Neural cell (in vitro differentiated cells): ENCODE measurements around the gene C1orf74. TPM values are rescaled to one million over a fixed set of nuclear protein-coding genes. Genes with fewer than 3 reads are reported as not detected.

Experiments used
- H2AFZ ChIP-seq: fragments of 200-600, 300-800 bp; sonication (generic), shearing (Covaris generic); 2 replicates; pipeline ENCODE4 v1.6.0; 2014; ENCODE audit warnings: low read depth, mild to moderate bottlenecking, antibody characterized with exemption, low read length, moderate library complexity
- H3F3A ChIP-seq: fragments of 200-600 bp; shearing (Covaris generic); 2 replicates; pipeline ENCODE4 v1.6.1; 2016; ENCODE audit warnings: mild to moderate bottlenecking, moderate library complexity, mixed read lengths, antibody characterized with exemption, low read length; ENCODE audit not compliant: insufficient read depth, poor library complexity, severe bottlenecking
- H3K27ac ChIP-seq: fragments of 200-600, 300-800 bp; sonication (generic), shearing (Covaris generic); 2 replicates; pipeline ENCODE4 v1.5.1; 2014; ENCODE audit warnings: mild to moderate bottlenecking, low read length, moderate library complexity
- H3K27me3 ChIP-seq: fragments of 300-800, 200-600 bp; sonication (generic), shearing (Covaris generic); 2 replicates; pipeline ENCODE4 v1.6.0; 2014; ENCODE audit warnings: mild to moderate bottlenecking, low read depth, low read length, moderate library complexity; ENCODE audit not compliant: insufficient read depth
- H3K36me3 ChIP-seq: fragments of 300-800, 200-600 bp; sonication (generic), shearing (Covaris generic); 2 replicates; pipeline ENCODE4 v1.5.1; 2014; ENCODE audit warnings: mild to moderate bottlenecking, antibody characterized with exemption, low read length, moderate library complexity; ENCODE audit not compliant: insufficient read depth
- H3K4me2 ChIP-seq: fragments of 300-800, 200-600 bp; sonication (generic), shearing (Covaris generic); 2 replicates; pipeline ENCODE4 v1.6.0; 2014; ENCODE audit warnings: mild to moderate bottlenecking, low read length
- H3K4me3 ChIP-seq: fragments of 300-800, 200-600 bp; sonication (generic), shearing (Covaris generic); 2 replicates; pipeline ENCODE4 v1.5.1; 2014; ENCODE audit warnings: mild to moderate bottlenecking, low read length, moderate library complexity
- H3K79me2 ChIP-seq: fragments of 200-600 bp; shearing (Covaris generic); replicated peaks from 2 replicates; pipeline ENCODE4 v1.6.0; 2014; ENCODE audit warnings: mild to moderate bottlenecking, low read length, moderate library complexity; ENCODE audit not compliant: insufficient read depth
- H3K9ac ChIP-seq: fragments of 300-800, 200-600 bp; sonication (generic), shearing (Covaris generic); 2 replicates; pipeline ENCODE4 v1.6.1; 2016; ENCODE audit warnings: mild to moderate bottlenecking, low read length, mixed read lengths
- H3K9me2 ChIP-seq: fragments of 200-600 bp; shearing (Covaris generic); 2 replicates; pipeline ENCODE4 v1.6.1; 2016; ENCODE audit warnings: mild to moderate bottlenecking, low read length, mixed read lengths; ENCODE audit not compliant: insufficient read depth
- H3K9me3 ChIP-seq: fragments of 200-600, 300-800 bp; sonication (generic), shearing (Covaris generic); 2 replicates; pipeline ENCODE4 v1.6.1; 2016; ENCODE audit warnings: mild to moderate bottlenecking, mixed run types, low read length, moderate library complexity, mixed read lengths
- H4K20me1 ChIP-seq: fragments of 200-600 bp; shearing (Covaris generic); 2 replicates; pipeline ENCODE4 v1.6.1; 2016; ENCODE audit warnings: mild to moderate bottlenecking, mixed run types; ENCODE audit not compliant: insufficient read depth
- EP300 ChIP-seq: fragments of 450-650 bp; conservative IDR thresholded peaks from 2 replicates; pipeline ENCODE4 v1.6.1; 2014; ENCODE audit warnings: antibody characterized with exemption, mild to moderate bottlenecking, moderate library complexity; ENCODE audit not compliant: poor library complexity, severe bottlenecking
- EZH2 ChIP-seq: fragments of 200-600, 300-800 bp; shearing (Covaris generic), sonication (generic); IDR thresholded peaks from 2 replicates; pipeline ENCODE4 v1.6.1; 2014; ENCODE audit warnings: antibody characterized with exemption, low read length, borderline replicate concordance, mild to moderate bottlenecking; ENCODE audit not compliant: insufficient read depth, poor library complexity, severe bottlenecking
- MXI1 ChIP-seq: fragments of 450-650 bp; conservative IDR thresholded peaks from 2 replicates; pipeline ENCODE4 v1.6.1; 2014; ENCODE audit warnings: antibody characterized with exemption, mild to moderate bottlenecking; ENCODE audit not compliant: poor library complexity, severe bottlenecking
- POLR2AphosphoS5 ChIP-seq: IDR thresholded peaks from 2 replicates; pipeline ENCODE4 v1.6.1; 2012
- RAD21 ChIP-seq: fragments of 450-650 bp; conservative IDR thresholded peaks from 2 replicates; pipeline ENCODE4 v1.6.1; 2014; ENCODE audit warnings: antibody characterized with exemption, mild to moderate bottlenecking, moderate library complexity
- SMC3 ChIP-seq: fragments of 450-650 bp; conservative IDR thresholded peaks from 2 replicates; pipeline ENCODE4 v1.6.1; 2014; ENCODE audit warnings: antibody characterized with exemption, mild to moderate bottlenecking, moderate library complexity; ENCODE audit not compliant: poor library complexity
- TAF1 ChIP-seq: IDR thresholded peaks from 2 replicates; pipeline ENCODE4 v1.6.1; 2012; ENCODE audit warnings: low read depth
- polyA plus RNA-seq: library from polyadenylated mRNA; depleted of rRNA; stranded (reverse); fragments of >200 nt; gene quantifications from 2 replicates; pipeline ENCODE4 v1.2.3, GENCODE V29; 2014
- TF ChIP-seq, protein P1 (sequence below): fragments of 450-650 bp; IDR thresholded peaks from 2 replicates; pipeline ENCODE4 v1.5.1; 2014; ENCODE audit warnings: antibody characterized with exemption, mild to moderate bottlenecking, moderate library complexity; ENCODE audit not compliant: poor library complexity, severe bottlenecking
- TF ChIP-seq, protein P2 (sequence below): IDR thresholded peaks from 2 replicates; pipeline ENCODE4 v1.6.1; 2012; ENCODE audit warnings: borderline replicate concordance

The C1orf74 gene
- polyA plus RNA-seq, 1 donor from 2014 or later, result 1.4 TPM

DNA sequence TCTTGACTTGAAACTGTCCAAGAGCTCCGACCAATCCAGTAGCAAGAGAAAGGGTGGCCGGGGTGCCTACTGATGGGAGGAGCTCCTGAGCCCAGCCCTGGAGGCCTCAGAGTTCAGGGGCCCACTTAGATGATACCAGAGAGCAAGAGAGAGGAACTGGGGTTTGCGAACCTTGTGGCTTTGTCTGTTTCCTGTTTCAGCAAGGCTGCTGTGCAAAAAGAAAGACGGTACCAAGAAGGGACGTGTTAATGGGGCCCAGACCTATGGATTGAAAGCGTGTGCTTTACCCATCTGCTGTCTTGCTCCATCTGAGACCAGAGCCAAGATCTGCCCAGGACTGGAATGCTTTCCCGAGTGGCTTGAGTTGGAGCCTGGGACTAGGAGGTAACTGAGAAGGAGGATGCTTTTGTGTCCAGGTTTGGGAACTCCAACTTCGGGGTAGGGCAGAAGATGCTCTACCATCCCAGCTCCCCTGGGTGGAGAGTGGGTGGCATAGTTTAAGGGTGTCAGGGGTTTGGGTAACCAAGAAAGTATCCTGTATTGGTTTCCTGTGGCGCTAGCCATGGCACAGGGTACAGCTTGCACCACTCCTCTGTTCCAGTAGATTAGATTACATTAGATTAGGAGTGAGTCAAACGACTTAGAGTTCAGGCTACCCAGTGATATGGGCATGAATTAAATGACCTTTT is 28.3 kb downstream of the C1orf74 start, which contains the start of gene TRAF3IP3:
Gene TRAF3IP3 (plus strand): TSS at position 128 of the 689 bp plus-strand sequence. CDS start 3,987 bp downstream, outside the sequence.
- no peaks in the 10 kb centered on the region for H3K9me3 ChIP-seq
- H3K4me2 ChIP-seq, result no peak within 1 kb of the TSS
- H2AFZ ChIP-seq, result no peak within 1 kb of the TSS
- H3F3A ChIP-seq, result no peaks in the 10 kb centered on the region
- TF ChIP-seq SMC3 (no peak), POLR2AphosphoS5 (no peak), RAD21 (no peak), EZH2 (no peak)
- TF ChIP-seq, protein P1, sequence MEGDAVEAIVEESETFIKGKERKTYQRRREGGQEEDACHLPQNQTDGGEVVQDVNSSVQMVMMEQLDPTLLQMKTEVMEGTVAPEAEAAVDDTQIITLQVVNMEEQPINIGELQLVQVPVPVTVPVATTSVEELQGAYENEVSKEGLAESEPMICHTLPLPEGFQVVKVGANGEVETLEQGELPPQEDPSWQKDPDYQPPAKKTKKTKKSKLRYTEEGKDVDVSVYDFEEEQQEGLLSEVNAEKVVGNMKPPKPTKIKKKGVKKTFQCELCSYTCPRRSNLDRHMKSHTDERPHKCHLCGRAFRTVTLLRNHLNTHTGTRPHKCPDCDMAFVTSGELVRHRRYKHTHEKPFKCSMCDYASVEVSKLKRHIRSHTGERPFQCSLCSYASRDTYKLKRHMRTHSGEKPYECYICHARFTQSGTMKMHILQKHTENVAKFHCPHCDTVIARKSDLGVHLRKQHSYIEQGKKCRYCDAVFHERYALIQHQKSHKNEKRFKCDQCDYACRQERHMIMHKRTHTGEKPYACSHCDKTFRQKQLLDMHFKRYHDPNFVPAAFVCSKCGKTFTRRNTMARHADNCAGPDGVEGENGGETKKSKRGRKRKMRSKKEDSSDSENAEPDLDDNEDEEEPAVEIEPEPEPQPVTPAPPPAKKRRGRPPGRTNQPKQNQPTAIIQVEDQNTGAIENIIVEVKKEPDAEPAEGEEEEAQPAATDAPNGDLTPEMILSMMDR, result no peak
- H3K79me2 ChIP-seq, result no peaks in the 10 kb centered on the region
- no peak within 1 kb of the TSS for H3K27ac ChIP-seq
- no peaks in the 10 kb centered on the region for H3K27me3 ChIP-seq
- no peak within 1 kb of the TSS for H3K4me3 ChIP-seq
- H4K20me1 ChIP-seq, result no peaks in the 10 kb centered on the region
- no peaks in the 10 kb centered on the region for H3K36me3 ChIP-seq
- H3K9me2 ChIP-seq, result no peaks in the 10 kb centered on the region
- no peak within 1 kb of the TSS for H3K9ac ChIP-seq

DNA sequence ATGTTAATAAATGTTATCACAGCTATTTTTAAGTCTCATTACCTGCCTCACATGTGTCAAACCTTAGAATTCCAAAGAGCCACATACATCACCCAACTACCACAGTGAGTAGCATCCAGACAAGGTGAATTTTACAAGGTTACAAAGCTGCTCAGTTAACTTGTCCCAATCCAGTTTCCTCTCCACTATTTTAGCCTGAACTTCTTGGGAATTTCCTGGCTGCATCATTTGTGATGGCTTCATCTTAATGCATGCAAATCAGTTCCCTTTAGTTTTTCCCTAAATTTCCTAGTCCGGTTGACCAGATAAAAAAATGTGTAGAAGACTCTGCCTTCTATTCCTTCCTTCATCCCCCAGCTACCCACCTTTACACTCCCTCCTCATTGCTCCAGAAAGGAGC is 29.1 kb downstream of the C1orf74 start:
- no peak overlapping the region for H3K4me3 ChIP-seq
- no peaks in the 10 kb centered on the region for H3K79me2 ChIP-seq
- H4K20me1 ChIP-seq, result no peaks in the 10 kb centered on the region
- no peaks in the 10 kb centered on the region for H3K9me3 ChIP-seq
- H3K27ac ChIP-seq, result no peak overlapping the region
- H3K9ac ChIP-seq, result no peak overlapping the region
- no peak overlapping the region for H2AFZ ChIP-seq
- no peak overlapping the region for H3K4me2 ChIP-seq
- H3K27me3 ChIP-seq, result no peaks in the 10 kb centered on the region
- TF ChIP-seq, protein P2, sequence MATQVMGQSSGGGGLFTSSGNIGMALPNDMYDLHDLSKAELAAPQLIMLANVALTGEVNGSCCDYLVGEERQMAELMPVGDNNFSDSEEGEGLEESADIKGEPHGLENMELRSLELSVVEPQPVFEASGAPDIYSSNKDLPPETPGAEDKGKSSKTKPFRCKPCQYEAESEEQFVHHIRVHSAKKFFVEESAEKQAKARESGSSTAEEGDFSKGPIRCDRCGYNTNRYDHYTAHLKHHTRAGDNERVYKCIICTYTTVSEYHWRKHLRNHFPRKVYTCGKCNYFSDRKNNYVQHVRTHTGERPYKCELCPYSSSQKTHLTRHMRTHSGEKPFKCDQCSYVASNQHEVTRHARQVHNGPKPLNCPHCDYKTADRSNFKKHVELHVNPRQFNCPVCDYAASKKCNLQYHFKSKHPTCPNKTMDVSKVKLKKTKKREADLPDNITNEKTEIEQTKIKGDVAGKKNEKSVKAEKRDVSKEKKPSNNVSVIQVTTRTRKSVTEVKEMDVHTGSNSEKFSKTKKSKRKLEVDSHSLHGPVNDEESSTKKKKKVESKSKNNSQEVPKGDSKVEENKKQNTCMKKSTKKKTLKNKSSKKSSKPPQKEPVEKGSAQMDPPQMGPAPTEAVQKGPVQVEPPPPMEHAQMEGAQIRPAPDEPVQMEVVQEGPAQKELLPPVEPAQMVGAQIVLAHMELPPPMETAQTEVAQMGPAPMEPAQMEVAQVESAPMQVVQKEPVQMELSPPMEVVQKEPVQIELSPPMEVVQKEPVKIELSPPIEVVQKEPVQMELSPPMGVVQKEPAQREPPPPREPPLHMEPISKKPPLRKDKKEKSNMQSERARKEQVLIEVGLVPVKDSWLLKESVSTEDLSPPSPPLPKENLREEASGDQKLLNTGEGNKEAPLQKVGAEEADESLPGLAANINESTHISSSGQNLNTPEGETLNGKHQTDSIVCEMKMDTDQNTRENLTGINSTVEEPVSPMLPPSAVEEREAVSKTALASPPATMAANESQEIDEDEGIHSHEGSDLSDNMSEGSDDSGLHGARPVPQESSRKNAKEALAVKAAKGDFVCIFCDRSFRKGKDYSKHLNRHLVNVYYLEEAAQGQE, result no peak
- TF ChIP-seq POLR2AphosphoS5 (no peak), MXI1 (no peak), SMC3 (no peak), EP300 (no peak), EZH2 (no peak), TAF1 (no peak), RAD21 (no peak)
- TF ChIP-seq, protein P1, result no peak
- no peaks in the 10 kb centered on the region for H3K36me3 ChIP-seq
- H3F3A ChIP-seq, result no peaks in the 10 kb centered on the region
- H3K9me2 ChIP-seq, result no peaks in the 10 kb centered on the region
